HG03469 (cell line): ENCODE measurements around the gene PPFIBP2.
"Not testable (repeated sequence)": the region's sequence is repeated elsewhere in the genome, so short reads cannot be mapped to it uniquely, and the experiment has no call there.

ENCODE experiments used
- ATAC-seq: cut with Tn5 transposase; IDR thresholded peaks from one replicate; pipeline ENCODE4 v1.9.1; 2021; ENCODE audit warnings: mild to moderate bottlenecking, moderate library complexity, moderate number of reproducible peaks; ENCODE audit not compliant: unreplicated experiment

PPFIBP2 gene

GRCh38 chr11:7498193-7498592, 15.6 kb upstream of the PPFIBP2 start:
- ATAC-seq, result no peak

GRCh38 chr11:7499081-7499480, 14.7 kb upstream of the PPFIBP2 start:
- ATAC-seq, result no peak

- ATAC-seq, result no peak
Observed at GRCh38 chr11:7500251-7500650, 13.5 kb upstream of the PPFIBP2 start.

- ATAC-seq, result no peak
Observed at GRCh38 chr11:7501251-7501650, 12.5 kb upstream of the PPFIBP2 start.

GRCh38 chr11:7501894-7502293, 11.9 kb upstream of the PPFIBP2 start:
- ATAC-seq, result no peak

GRCh38 chr11:7506243-7506642, 7.6 kb upstream of the PPFIBP2 start:
- no peak for ATAC-seq

GRCh38 chr11:7508087-7508486, 5.7 kb upstream of the PPFIBP2 start:
- no peak for ATAC-seq

- ATAC-seq, result no peak
Observed at GRCh38 chr11:7509966-7510365, 3.8 kb upstream of the PPFIBP2 start.

- ATAC-seq, result no peak
Observed at GRCh38 chr11:7511401-7511800, 2.4 kb upstream of the PPFIBP2 start.

GRCh38 chr11:7512525-7513233, 1.1 kb upstream of the PPFIBP2 start:
- ATAC-seq, result peak; percentile 74

- ATAC-seq, result no peak
Observed at GRCh38 chr11:7514099-7514591, 346 bp downstream of the PPFIBP2 start.

- no peak for ATAC-seq
Observed at GRCh38 chr11:7515447-7515886, 1.7 kb downstream of the PPFIBP2 start.

- no peak for ATAC-seq
Observed at GRCh38 chr11:7516475-7516874, 2.7 kb downstream of the PPFIBP2 start.

- ATAC-seq, result not testable (repeated sequence)
Observed at GRCh38 chr11:7517743-7518142, 3.9 kb downstream of the PPFIBP2 start.

- ATAC-seq, result no peak
Observed at GRCh38 chr11:7518811-7519562, 5.2 kb downstream of the PPFIBP2 start.

GRCh38 chr11:7520011-7520942, 6.5 kb downstream of the PPFIBP2 start:
- no peak for ATAC-seq

- peak; percentile 76 for ATAC-seq
Observed at GRCh38 chr11:7520981-7521487, 7.2 kb downstream of the PPFIBP2 start.

- no peak for ATAC-seq
Observed at GRCh38 chr11:7522121-7522520, 8.3 kb downstream of the PPFIBP2 start.

- no peak for ATAC-seq
Observed at GRCh38 chr11:7522546-7522945, 8.7 kb downstream of the PPFIBP2 start.

- ATAC-seq, result no peak
Observed at GRCh38 chr11:7523416-7524210, 9.8 kb downstream of the PPFIBP2 start.
